Calu3 (cell line): ENCODE results near the gene ADAMTS10. TPM values are rescaled to one million over a fixed set of nuclear protein-coding genes. Genes with fewer than 3 reads are reported as not detected.
"Not testable (repeated sequence)": the region's sequence is repeated elsewhere in the genome, so short reads cannot be mapped to it uniquely, and the experiment has no call there.

Experiments used
- BruUV-seq: library from RNA; stranded (reverse); fragments of 400-500 nt; replicated peaks from 2 replicates; lab custom pipeline; 2021; lab: Mats Ljungman, UMichigan
- CTCF ChIA-PET: fragments of 300-600 bp; sonication (Branson Sonifier 250); formaldehyde crosslinking; loops from one replicate; lab custom pipeline; 2022; ENCODE audit warnings: antibody characterized with exemption; lab: Charles Lee
- DNase-seq: peaks from one replicate; pipeline ENCODE4 v3.0.0; 2022
- H3K27ac Mint-ChIP-seq: one replicate; pipeline ENCODE4 v1.8.0; 2022; ENCODE audit warnings: mixed read lengths; ENCODE audit not compliant: unreplicated experiment
- H3K27me3 Mint-ChIP-seq: one replicate; pipeline ENCODE4 v1.8.0; 2022; ENCODE audit warnings: mixed read lengths; ENCODE audit not compliant: unreplicated experiment
- H3K36me3 Mint-ChIP-seq: one replicate; pipeline ENCODE4 v1.8.0; 2022; ENCODE audit warnings: mild to moderate bottlenecking, moderate library complexity, mixed read lengths; ENCODE audit not compliant: insufficient read depth, unreplicated experiment
- H3K4me1 Mint-ChIP-seq: one replicate; pipeline ENCODE4 v1.8.0; 2022; ENCODE audit warnings: mild to moderate bottlenecking, low read depth, mixed read lengths; ENCODE audit not compliant: unreplicated experiment
- H3K4me3 Mint-ChIP-seq: one replicate; pipeline ENCODE4 v1.8.0; 2022; ENCODE audit warnings: mild to moderate bottlenecking, low read depth, moderate library complexity, mixed read lengths; ENCODE audit not compliant: unreplicated experiment
- H3K9me3 Mint-ChIP-seq: one replicate; pipeline ENCODE4 v1.8.0; 2022; ENCODE audit warnings: low read depth, mixed read lengths; ENCODE audit not compliant: unreplicated experiment
- CTCF ChIP-seq: fragments of 200-600 bp; IDR thresholded peaks from one replicate; pipeline ENCODE4 v1.8.0; 2022; ENCODE audit warnings: antibody characterized with exemption; ENCODE audit not compliant: unreplicated experiment
- intact Hi-C: fragments of 100-400 bp; cut with micrococcal nuclease; formaldehyde crosslinking; loops from one replicate; pipeline ENCODE4 v1.10.0; 2022; ENCODE audit not compliant: unreplicated experiment
- total RNA-seq: library from RNA; stranded (reverse); gene quantifications from 2 replicates; pipeline ENCODE4 v1.2.3, GENCODE V29; 2022

Gene ADAMTS10
- total RNA-seq, 1 experiment from 2014 or later: not detected

- no peak within 1 kb of the TSS for H3K27ac Mint-ChIP-seq
- DNase-seq: no peak
- no peaks in the 10 kb centered on the region for H3K27me3 Mint-ChIP-seq
- no peaks in the 10 kb centered on the region for H3K36me3 Mint-ChIP-seq
- CTCF ChIA-PET: no interaction called here
- intact Hi-C loops: no loop called here
- H3K4me3 Mint-ChIP-seq: no peak within 1 kb of the TSS
- TF ChIP-seq CTCF: no peak
- BruUV-seq: no TSS peak
- no peaks in the 10 kb centered on the region for H3K9me3 Mint-ChIP-seq
- H3K4me1 Mint-ChIP-seq: no peaks in the 10 kb centered on the region
Observed at GRCh38 chr19:8629996-8630683, 19.6 kb upstream of the ADAMTS10 start, which contains the start of gene NFILZ. Gene NFILZ (plus strand): TSS chr19:8630633. CDS start chr19:8676766, 46,133 bp downstream.

- H3K4me3 Mint-ChIP-seq: no peak overlapping the region
- no peak for DNase-seq
- H3K36me3 Mint-ChIP-seq: no peaks in the 10 kb centered on the region
- H3K27me3 Mint-ChIP-seq: no peaks in the 10 kb centered on the region
- TF ChIP-seq CTCF: no peak
- no peak overlapping the region for H3K27ac Mint-ChIP-seq
- intact Hi-C loops: no loop called here
- CTCF ChIA-PET: no interaction called here
- H3K4me1 Mint-ChIP-seq: no peaks in the 10 kb centered on the region
- no TSS peak for BruUV-seq
- no peaks in the 10 kb centered on the region for H3K9me3 Mint-ChIP-seq
Observed at GRCh38 chr19:8629184-8629583, 18.7 kb upstream of the ADAMTS10 start.

- Mint-ChIP-seq H3K4me1 (no peaks in the 10 kb centered on the region), H3K27me3 (no peaks in the 10 kb centered on the region), H3K27ac (no peak overlapping the region), H3K36me3 (no peaks in the 10 kb centered on the region), H3K9me3 (no peaks in the 10 kb centered on the region), H3K4me3 (no peak overlapping the region)
- DNase-seq: no peak
- TF ChIP-seq CTCF: no peak
- CTCF ChIA-PET: no interaction called here
- BruUV-seq: no TSS peak
- intact Hi-C loops: no loop called here
Observed at GRCh38 chr19:8626842-8627241, 16.3 kb upstream of the ADAMTS10 start.

- H3K9me3 Mint-ChIP-seq, BruUV-seq, H3K4me1 Mint-ChIP-seq, CTCF ChIA-PET, DNase-seq, H3K36me3 Mint-ChIP-seq, H3K4me3 Mint-ChIP-seq, intact Hi-C loops, H3K27ac Mint-ChIP-seq: not testable (repeated sequence)
- peaks cover 18% of the 10 kb centered on the region for H3K27me3 Mint-ChIP-seq
Observed at GRCh38 chr19:8622886-8623285, 12.4 kb upstream of the ADAMTS10 start.

GRCh38 chr19:8618751-8619150, 8.2 kb upstream of the ADAMTS10 start:
- H3K4me1 Mint-ChIP-seq: no peaks in the 10 kb centered on the region
- no peak overlapping the region for H3K27ac Mint-ChIP-seq
- intact Hi-C loops: no loop called here
- H3K9me3 Mint-ChIP-seq: no peaks in the 10 kb centered on the region
- CTCF ChIA-PET: no interaction called here
- peaks cover 43% of the 10 kb centered on the region for H3K27me3 Mint-ChIP-seq
- no peak for TF ChIP-seq CTCF
- no TSS peak for BruUV-seq
- no peaks in the 10 kb centered on the region for H3K36me3 Mint-ChIP-seq
- no peak for DNase-seq
- H3K4me3 Mint-ChIP-seq: no peak overlapping the region
